HG03342 (cell line): ENCODE measurements around the gene ANKRD23.
"Not testable (repeated sequence)": the region's sequence is repeated elsewhere in the genome, so short reads cannot be mapped to it uniquely, and the experiment has no call there.

Experiments
- ATAC-seq: cut with Tn5 transposase; IDR thresholded peaks from one replicate; pipeline ENCODE4 v1.9.1; 2021; ENCODE audit warnings: mild to moderate bottlenecking, moderate library complexity; ENCODE audit not compliant: unreplicated experiment

ANKRD23 gene

DNA sequence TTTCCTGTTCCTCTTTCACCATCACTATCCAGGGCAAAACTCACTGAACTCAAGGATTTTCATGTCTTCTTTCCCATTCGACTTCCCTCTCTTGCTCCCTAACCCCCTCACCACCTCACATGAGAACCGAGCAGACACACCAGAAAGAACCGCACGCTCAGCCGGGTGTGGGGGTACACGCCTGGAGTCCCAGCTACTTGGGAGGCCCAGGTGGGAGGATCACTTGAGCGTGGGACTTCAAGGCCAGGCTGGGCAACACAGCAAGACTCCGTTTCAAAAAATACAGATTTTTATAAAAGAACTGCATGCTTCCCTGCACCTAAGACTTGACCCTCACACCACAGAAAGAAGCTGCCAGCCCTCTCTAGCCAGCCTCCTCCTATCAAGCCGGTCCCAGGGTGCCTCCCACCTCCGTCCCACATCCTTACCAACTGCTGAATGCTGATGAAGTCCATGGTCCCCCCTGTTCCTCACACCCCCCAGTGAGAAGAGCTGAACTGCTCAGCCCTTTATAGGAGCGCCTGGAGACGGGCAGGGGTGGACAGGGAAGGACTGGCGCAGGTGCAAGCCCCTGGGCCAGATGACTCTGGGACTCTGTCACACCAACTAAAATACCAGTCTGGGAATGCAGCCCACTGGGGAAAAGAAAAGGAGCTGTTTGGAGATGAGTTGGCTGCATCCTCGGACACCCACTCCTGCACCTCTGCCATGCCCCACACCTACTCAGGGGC, at the start of gene ANKRD23:
Gene ANKRD23 (minus strand): TSS at position 484 of the 731 bp plus-strand sequence. CDS start 29 bp downstream, at position 455.
- ATAC-seq, result no peak

DNA sequence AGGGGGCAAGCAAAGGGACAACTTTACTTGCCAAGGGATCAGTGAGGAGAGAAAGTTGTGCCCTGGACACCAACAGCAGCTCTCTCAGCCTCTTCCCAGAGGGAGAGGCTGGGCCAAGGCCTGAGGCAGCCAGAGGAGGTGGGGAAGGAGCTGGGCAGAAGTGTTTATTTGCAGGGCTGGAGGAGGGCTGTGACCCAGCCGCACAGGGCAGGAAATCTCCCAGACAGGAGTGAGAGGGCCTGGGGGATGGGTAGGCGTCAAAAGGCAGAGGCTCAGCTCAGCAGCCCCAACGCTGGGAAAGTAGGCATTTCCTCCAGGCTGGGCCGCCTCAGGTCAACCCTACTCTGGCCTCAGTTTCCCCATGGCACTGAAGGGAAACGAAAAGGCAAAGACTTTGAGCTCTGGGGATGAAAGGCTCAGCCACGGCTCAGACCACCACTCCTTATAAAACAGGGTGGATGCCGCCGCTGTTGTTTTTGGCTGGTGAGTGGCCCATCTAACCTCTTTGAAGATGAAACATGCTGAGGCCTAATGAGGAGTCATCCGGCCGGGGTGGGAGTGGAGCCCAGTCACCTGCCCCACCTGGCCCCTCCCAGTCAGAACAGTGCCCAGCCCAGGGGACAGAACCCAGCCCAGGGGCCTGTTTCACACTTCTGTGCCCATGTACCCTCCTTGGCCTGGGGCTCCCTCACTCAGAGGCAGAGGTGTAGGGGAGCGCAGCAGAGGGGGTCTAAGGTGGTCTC, 47.9 kb upstream of the ANKRD23 start:
- no peak for ATAC-seq

DNA sequence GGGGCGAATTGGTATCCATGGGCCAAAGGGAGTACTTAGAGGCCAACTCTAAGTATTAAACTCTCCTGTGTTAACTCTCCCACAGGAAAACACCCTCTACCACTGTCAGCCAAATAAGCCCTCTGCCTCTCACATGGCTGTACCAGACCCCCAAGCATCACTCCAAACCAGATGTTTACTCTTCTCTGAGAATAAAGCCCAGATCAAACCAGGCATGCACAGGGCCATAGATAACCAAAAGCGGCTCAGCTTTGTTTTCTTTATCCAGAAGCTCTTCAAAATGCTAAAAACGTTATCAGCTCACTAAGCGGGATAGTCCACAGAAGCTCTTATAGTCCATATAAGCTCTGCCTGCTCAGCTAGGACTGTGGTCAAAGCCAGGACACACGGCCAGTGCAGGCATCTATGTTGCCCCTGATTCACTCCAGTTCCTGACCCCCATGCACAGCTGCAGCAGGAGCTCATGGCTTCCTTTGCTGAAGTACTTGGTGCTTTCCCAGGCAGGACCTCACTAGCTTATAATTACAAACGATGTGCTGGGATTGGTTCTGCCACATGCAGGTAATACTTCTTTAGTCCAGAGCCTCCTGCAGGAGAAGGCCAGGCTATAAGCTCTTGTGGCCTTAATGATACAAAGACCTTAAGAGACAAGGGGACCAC, 47.0 kb upstream of the ANKRD23 start:
- ATAC-seq, result no peak

DNA sequence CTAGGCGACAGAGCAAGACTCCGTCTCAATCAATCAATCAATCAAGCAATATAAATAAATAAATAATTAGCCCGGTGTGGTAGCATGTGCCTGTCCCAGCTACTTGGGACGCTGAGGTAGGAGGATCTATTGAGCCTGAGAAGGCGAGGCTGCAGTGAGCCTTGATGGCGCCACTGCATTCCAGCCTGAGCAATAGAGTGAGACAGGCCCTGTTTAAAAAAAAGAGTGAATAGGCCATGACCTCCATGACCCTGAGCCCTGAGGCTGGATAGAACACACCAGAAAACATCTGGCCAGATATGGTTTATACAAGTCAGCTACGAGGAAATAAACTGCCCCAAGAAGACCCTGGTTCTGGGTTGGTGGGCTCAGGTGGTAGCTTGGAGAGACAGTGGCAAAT, 46.4 kb upstream of the ANKRD23 start:
- ATAC-seq, result no peak

DNA sequence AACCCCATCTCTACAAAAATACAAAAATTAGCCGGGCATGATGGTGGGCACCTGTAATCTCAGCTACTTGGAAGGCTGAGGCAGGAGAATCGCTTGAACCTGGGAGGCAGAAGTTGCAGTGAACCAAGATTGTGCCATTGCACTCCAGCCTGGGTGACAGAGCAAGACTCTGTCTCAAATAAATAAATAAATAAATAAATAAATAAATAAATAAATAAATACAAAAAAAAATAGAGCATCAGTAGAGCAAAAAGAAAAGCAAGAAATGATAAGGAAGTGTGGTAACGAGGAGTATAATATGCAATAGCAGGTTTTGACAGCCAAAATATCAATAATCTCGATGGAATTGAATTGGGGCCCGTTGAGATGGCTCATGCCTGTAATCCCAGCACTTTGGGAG, 45.7 kb upstream of the ANKRD23 start:
- not testable (repeated sequence) for ATAC-seq

DNA sequence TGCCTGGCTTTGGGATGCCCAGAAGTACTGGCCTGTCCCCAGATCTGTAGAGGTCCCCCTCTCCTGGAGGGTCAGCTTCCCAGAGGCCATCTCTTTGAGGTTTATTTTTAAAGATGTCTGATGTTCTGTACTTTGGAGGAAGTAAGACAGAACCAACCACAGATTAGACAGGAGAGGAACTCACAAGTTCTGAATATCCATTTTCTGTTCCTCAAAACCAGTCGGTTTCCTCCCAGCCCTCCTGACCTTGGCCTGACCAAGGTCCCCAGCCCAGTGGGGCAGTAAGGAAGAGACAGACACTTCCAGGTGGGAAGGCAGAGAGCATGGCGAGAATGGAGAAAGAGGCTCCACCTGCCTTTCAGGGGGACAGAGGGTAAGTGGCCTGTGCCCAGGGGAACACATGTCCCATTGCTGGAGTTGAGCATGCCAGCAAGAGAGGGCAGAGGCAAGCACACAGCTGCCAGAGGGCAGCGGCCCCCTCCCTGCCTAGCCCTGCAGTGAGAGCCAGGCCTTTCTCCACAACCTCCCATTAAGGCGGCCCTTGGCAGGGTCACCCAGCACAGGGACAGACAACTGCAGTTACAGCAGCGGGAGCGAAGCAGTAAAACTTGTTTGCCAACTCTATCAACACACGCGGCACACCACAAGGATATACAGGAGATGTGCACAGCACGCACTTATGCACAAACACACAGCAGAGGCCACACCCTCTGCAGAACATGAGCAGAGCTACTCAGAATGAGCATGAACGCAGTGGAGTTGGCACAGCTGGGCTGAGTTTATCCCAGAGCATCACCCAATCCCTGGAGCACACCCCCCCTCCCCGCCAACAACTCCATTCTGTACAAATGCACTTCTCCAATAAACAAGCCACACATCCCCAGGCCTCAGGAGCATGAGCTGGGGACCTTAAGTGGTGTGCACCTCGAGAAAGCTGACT, 44.5 kb upstream of the ANKRD23 start:
- ATAC-seq, result no peak

DNA sequence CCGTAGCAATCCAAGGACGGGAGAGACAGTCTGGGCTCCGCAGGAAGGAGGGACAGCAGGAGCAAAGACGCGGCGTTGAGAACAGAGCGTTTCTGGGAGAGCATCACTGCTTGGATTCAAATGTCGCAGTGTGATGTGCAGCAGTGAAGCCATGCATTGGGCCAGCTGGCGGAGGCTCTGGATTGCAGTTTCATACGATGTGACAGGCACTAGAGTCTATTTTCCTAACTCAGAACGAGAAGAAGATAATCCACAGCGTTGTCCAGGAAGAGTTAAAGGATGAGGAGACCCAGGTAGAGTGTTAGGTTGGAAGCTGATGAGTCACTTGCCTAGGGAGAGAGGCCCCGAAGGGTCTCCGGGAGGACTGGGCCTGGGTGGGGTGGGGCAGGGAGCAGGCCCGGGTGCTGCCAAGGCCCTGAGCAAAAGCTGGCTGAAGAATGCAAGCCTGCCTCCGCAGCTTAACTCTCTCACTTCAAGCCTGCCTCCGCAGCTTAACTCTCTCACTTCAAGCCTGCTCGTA, 43.7 kb upstream of the ANKRD23 start:
- ATAC-seq, result no peak

DNA sequence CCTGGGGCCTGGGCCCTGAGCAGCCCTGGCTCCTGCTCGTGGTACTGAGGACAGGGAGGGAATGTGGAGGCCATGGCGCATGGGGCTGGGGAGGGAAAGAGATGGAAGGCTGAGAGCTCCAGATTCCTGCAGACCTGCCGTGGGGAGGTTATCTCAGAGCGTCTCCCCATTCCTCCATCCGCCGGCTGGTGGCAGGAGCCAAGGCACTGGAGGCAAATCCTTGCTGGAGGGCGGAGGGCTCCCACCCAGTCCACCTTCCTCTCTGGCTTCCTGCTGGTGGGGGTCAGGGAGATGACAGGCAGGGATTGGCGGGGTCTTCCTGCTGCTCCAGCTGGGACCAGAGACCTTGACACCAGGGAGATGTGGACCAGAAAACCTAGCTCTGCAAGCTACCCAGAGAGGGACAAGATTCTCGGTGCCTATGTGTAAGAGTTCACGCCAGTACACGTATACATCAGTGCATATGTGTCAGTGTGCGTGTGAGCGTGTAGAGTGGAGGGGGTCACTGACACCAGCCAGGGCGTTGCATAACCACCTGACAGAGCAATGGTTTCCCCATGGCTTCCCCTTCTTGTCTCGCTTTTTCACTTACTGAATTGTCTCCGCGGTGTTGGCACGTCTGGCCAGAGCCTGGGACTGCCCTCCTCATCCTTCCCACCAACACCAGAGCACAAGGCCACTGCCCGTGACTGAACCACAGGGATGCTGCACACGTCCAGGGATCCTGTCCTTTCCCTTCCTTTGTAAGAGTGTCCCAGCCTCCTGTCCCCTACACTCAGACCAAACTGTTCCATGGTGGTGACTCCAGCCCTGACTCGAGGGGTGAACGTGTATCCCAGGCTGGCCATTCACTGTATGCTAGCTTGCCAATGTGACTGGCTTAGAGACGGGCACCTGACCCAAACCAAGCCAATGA, 41.9 kb upstream of the ANKRD23 start:
- no peak for ATAC-seq

DNA sequence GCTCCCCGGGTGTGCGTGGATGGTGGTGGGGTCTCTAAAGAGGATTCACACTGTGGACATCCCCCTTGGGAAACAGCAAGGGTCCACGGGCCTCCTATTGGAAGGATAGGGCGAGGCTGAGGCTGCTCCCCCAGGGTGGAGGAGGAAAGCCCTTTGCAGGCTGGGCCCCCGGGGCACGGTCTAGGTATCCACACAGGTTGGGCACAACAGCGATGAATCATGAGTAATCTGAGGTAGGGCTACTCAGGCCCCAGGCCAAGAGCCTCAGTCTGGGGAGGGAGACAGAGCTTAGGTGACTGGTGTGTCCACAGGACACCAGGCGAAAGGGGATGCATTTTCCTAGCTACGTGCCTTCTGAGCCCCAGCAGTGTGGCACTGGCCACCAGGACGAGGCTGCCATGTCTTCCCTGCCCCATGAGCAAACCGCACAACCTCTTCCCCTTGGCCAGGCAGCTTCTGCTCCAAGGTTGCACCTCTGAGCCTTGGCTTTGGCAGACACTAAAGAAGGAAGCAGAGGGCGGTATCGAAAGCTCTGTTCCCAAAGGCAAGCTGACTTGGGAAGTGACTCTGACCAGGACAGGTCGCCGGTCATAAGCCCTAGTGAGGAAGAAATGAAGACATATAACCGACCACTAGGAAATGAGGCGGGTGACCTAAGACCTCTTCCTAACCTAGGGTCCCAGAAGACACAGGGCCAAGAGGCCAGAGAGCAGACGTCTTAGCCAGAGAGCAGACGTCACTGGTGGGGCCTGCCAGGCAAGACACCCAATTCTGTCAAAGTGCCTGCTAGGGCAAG, 40.7 kb upstream of the ANKRD23 start:
- ATAC-seq, result no peak

DNA sequence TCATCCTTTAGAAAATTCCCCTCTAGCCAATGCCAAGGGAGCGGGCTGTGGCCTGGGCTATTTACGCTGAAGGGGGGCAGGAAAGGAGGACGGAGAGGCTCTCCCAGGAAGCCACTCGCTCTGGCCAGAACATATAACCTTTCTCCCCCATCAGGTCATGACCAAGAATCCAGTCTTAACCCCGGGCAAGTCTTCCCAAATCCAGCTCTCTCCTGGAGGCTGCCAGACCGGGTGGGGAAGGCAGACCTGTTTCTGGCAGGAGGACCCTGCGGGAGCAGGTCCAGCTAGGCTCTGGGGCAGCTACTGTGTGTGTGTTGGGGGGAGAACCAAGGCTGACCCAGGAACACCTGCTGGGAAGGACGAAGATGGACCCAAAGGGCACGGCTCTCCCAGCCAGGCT, 39.5 kb upstream of the ANKRD23 start:
- ATAC-seq, result no peak

DNA sequence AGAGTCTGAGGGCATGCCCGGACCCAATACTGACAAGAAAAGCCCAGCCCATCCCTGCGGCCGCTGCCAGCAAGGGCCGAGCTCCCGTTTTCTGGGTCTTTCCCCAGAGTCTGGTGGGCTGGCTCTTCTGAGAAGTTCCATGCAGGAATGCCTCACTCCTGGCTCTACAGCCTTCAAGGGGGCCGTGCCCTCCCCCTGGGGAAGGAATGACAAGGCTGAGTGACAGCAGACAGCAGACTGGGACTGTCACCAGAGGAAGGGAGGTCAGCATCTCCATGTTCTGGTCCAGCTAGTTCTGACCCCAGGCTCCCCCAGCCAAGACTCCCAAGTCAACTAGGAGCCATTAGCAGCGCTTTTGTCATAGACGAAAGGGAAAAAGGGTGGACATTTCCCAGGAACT, 39.1 kb upstream of the ANKRD23 start:
- ATAC-seq, result no peak

DNA sequence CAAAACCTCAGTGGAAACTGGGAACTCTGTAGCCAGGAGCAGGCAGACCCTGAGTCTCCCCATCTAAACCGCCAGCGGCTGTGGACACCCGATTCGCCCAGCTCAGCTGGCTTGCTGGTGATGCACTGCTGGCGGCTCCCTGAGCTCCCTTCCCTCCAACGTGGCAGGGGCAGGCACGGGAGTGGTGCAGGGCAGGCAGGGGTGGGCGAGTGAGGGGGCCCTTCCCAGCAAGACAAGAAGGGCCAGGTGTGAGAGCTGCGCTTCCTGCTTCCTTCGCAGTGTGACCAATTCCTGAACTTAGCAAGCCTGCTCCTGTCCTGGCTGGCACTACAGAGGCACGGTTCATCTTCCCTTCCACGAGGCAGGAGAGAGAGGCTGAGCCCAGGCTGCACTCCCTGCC, 38.4 kb upstream of the ANKRD23 start:
- no peak for ATAC-seq

DNA sequence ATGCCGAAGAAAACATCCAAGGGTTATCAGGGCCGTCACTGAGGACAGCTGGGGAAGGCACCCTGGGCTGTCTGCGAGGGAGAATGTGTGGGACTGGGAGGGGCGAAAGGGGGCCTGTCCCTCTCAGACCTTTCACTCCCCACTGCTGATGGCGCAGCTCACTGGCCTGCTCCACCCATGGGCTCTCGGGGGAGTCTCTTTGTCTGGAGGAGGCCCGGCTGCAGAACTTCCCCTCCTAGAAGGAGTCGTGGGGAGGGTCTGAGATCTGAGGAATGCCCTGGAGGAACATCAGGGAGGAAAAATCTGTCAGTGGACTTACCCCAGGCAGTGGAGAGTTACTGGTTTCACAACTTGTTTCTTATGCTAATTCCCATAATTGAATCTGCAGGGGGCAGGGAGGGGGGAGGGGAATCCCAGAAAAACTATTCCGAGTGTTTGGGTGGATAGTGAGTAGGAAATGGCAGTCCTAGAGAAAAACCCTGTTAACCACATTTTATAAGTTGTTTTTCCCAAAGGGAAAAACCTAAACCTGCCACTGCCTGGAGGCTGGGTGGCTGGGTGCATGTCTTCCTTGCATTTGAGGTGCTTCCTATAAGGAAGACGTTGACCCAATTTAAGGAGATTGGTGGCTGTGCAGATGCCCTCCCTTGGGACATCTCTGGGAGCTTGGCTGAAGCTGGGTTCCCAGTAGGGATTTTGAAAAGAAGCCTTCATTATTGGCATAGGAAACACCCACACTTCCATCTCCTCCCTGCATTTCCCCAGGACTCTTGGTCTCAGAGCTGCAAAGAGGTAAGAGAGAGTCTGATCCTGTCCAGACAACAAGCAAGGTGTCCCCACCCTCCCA, 37.8 kb upstream of the ANKRD23 start:
- no peak for ATAC-seq

DNA sequence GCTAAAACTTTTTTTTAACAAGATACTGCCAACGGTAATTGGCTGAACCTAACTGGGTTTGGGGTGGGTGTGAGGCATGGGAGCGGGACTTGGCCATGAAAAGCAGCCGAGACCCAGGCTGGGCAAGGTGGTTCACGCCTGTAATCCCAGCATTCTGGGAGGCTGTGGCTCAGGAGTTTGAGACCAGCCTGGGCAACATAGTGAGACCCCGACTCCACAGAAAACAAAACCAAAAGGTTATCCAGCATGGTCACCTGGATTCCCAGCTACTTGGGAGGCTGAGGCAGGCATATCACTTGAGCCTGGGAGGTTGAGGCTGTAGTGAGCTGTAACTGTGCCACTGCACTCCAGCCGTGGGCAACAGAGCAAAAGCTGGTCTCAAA, 37.1 kb upstream of the ANKRD23 start:
- ATAC-seq, result no peak

DNA sequence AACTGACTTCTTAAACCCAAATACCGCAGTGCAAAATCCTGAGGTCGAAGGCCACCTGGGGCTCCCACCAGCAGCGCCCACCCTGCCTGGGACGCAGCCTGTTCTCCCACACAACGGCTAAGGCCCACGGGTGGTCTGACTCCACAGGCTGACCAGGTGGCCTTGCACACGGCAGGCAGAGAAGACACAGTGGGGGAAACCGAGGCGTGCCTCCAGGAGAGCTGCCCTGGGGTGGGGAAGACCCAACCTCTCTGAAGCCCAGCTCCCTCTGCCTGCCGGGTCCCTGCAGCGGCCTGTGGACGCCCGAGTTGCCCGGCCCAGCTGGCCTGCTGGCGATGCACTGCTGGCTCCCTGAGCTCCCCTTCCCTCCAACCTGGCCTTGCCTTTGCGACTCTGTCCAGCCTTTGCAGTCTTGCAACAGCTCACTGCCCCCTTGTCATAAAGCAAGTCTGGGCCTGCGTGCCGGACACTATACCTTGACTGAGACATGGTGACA, 35.8 kb upstream of the ANKRD23 start:
- no peak for ATAC-seq

DNA sequence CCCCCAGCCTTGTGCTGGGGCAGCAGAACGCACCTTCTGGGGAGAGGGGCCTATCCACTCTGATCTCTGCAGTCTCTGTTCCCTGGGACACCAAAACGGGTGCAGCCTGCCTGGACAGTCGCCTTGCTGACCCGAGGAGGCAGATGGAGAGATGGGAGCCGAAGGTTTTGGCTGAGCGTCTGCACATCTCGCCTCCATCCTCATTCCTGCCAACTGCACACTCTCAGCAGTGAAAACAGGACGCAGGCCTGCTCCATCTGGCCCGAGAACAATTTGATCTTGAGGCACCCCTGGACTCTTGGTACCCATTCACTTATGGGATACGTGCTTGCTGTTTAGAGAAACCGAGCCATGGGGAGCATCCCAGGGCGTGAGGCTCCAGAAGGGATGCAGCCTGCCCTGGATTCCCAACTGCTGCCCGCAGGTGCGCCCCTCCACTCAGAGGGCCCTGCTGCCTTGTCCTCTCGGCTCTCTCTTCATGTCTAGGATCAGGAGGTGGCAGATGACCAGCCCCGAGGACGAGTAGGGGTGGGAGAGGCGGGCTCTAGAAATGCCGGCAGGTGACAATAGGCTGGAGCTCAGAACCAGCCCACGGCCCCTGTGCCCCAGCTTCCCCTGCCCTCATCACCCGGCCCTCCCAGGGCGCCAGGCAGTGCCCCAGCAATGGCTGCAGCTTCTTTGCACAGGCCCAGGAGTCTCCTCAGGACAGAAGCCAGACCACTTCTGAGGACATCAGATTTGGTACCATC, 35.1 kb upstream of the ANKRD23 start:
- no peak for ATAC-seq

DNA sequence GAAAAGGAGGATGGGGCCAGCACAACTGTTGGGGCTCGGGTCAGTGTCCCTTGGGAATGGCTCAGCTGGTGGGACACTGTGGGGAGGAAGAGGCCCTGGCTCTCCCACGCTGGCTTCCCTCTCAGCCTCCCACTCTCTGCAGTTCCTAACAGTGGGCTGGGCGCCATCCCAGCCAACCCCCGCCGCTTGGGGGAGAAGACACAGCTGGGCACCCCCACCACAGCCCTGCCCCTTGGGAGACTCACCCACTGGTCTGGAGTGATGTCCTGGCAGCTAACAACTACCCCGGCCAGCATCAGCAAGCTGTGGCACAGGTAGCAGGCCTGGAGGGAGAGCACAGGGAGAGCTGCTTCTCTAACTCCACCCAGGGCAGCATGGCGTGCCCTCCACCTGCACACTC, 34.4 kb upstream of the ANKRD23 start:
- ATAC-seq, result no peak
